ENCODE data around the gene THEMIS2. TPM values are rescaled to one million over a fixed set of nuclear protein-coding genes. Genes with fewer than 3 reads are reported as not detected.
A peak's percentile ranks its signal among the peaks of the same experiment; 100 is the strongest.
"Not testable (repeated sequence)": the region's sequence is repeated elsewhere in the genome, so short reads cannot be mapped to it uniquely, and the experiment has no call there.

Gene THEMIS2
- total and polyA plus RNA-seq, 4 donors: 5.3 to 36.1 (median 26.2) TPM

DNA sequence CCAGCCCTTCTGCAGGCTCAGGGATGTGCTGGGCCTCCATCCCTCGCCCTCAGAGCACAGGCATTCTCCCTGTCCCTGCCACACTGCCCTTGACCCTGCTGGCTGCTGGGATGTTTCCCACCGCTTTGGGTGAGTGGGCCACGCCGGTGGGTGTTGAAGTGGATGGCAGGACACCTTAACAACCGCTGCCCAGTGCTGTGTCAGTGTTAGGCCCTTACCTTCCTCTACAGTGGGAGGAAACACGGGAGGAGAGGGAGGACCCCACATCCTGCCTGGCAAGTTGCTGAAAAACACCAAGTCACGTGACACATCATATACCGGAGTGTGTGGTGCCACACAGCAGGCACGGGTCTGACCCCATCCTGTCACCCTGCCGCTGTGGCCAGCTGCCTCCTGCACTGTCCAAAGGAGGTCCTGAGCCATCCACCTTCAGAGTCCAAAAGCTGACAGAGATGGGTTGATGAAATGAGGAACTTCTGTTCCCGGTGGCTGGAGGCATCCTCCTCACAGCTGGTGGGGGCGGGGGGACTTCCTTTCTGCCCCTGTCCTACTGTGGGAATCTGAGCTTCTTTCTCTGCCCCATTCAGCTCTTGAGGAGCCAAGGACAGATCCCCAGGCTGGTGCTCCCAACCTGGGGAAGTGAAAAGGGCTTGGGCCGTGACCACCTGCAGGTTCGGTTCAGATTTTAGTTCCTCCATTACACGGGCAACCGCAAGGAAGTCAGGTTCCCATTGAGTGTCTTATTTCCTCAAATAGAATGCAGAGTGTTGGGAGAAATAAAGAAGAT, 3.2 kb upstream of the THEMIS2 start:
- 65% methylated on average over 16 of the region's 16 CpGs for WGBS, 2 donors
- no peaks in the 10 kb centered on the region for H3K4me1 ChIP-seq (ENCODE audit: control insufficient read depth in 1 of 2, insufficient read depth in 2 of 2, low read length in 2 of 2)
- no peak overlapping the region for H3K4me3 ChIP-seq (ENCODE audit: low read length in 2 of 2)
- no peaks in the 10 kb centered on the region for H3K27me3 ChIP-seq (ENCODE audit: control insufficient read depth in 1 of 2, insufficient read depth in 2 of 2, low read length in 1 of 2)
- no peaks in the 10 kb centered on the region for H3K9me3 ChIP-seq (ENCODE audit: control insufficient read depth, low read length)
- intact Hi-C loops (cut with DNase I): loop anchor here in 1 of 2 donors (10.0 kb wide), 1 partner anchor 346 kb away; no protein-coding TSS in a partner anchor
- H3K36me3 ChIP-seq (ENCODE audit: control insufficient read depth in 1 of 2, insufficient read depth in 2 of 2, low read length in 1 of 2): no peaks in the 10 kb centered on the region
- H3K27ac ChIP-seq (ENCODE audit: low read depth in 1 of 2, low read length in 2 of 2): no peak overlapping the region
- peak; percentile 37 for ATAC-seq (ENCODE audit: low FRiP score)
- no peak for DNase-seq

DNA sequence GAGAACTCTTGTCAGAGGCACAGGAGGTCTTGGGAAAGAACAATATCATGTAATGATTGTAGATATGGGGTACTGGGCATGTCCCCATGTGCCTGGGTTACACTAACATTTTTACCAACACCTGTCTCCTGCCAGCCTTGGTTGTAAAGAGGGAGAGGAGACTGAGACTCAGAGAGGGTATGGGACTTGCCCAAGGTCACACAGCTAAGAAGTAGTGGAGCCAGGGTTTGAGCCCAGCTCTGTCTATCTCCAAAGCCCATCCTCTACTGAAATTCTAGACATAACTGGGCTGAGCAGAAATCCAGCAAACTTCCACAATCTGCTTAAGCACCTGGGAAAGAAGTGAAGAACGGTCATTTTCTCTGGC, 2.6 kb upstream of the THEMIS2 start:
- Histone ChIP-seq H3K9me3 (ENCODE audit: control insufficient read depth, low read length) (no peaks in the 10 kb centered on the region), H3K4me3 (ENCODE audit: low read length in 2 of 2) (no peak overlapping the region), H3K36me3 (ENCODE audit: control insufficient read depth in 1 of 2, insufficient read depth in 2 of 2, low read length in 1 of 2) (no peaks in the 10 kb centered on the region), H3K27ac (ENCODE audit: low read depth in 1 of 2, low read length in 2 of 2) (no peak overlapping the region), H3K4me1 (ENCODE audit: control insufficient read depth in 1 of 2, insufficient read depth in 2 of 2, low read length in 2 of 2) (no peaks in the 10 kb centered on the region), H3K27me3 (ENCODE audit: control insufficient read depth in 1 of 2, insufficient read depth in 2 of 2, low read length in 1 of 2) (no peaks in the 10 kb centered on the region)
- no peak for ATAC-seq (ENCODE audit: low FRiP score)
- DNase-seq: no peak
- intact Hi-C loops (cut with DNase I): loop anchor here in 1 of 2 donors (10.0 kb wide), 1 partner anchor 345 kb away; no protein-coding TSS in a partner anchor
- 63 to 69% methylated on average over 1 of the region's 1 CpG for WGBS, 2 donors

DNA sequence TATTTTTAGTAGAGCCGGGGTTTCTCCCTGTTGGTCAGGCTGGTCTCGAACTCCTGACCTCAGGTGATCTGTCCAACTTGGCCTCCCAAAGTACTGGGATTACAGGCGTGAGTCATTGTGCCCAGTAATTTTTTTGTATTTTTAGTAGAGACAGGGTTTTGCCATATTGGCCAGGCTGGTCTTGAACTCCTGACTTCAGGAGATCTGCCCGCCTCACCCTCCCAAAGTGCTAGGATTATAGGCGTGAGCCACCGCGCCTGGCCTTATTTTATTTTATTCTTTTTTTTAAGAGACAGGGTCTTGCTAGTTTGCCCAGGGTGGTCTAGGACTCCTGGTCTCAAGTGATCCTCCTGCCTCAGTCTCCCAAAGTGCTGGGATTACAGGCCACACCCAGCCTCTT, 1.3 kb upstream of the THEMIS2 start:
- H3K36me3 ChIP-seq (ENCODE audit: control insufficient read depth in 1 of 2, insufficient read depth in 2 of 2, low read length in 1 of 2); H3K9me3 ChIP-seq (ENCODE audit: control insufficient read depth, low read length); H3K27me3 ChIP-seq (ENCODE audit: control insufficient read depth in 1 of 2, insufficient read depth in 2 of 2, low read length in 1 of 2); intact Hi-C loops (cut with DNase I); H3K4me1 ChIP-seq (ENCODE audit: control insufficient read depth in 1 of 2, insufficient read depth in 2 of 2, low read length in 2 of 2); H3K4me3 ChIP-seq (ENCODE audit: low read length in 2 of 2); H3K27ac ChIP-seq (ENCODE audit: low read depth in 1 of 2, low read length in 2 of 2); ATAC-seq (ENCODE audit: low FRiP score): not testable (repeated sequence)
- peak in 1 of 2 donors; percentile 26 for DNase-seq
- WGBS, 2 donors: 91 to 92% methylated on average over 7 of the region's 7 CpGs

DNA sequence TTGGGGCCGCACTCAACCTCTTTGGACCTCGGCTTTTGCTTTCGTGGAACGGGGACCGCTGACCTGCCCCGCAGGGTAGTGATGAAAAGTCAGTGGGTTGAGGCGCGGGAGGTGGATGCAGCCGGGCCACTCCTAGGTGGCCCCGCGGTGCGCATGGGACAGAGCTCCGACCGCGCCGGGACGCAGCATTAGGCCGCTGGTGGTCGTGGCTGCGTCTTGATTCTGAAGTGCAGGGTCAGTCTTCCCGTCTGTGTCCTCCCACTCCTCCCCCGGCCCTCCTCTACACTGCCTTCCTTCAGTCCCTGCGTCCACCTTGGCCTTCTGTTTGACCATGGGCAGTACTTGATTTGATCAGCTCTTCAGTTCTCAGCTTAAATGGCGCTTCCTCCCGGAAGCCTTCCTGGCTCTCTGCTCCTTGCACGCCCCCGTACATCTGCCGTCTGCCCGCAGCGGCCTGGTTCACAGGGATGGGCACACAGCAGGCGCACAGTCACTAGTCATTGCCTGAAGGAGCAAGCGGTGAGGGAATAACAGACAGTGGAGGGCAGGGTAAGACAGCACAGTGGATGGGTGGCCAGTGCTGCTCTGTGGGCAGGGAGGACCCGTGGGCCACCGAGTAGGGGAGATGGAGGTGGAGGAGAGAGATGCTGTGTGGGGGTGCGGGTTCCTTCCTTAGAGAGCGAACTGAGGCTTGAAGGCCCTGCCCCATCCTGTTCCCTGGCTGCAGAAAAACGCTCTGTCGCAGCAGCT, 633 bp downstream of the THEMIS2 start:
- DNase-seq (no peak), ATAC-seq (ENCODE audit: low FRiP score) (peak; percentile 16)
- no peaks in the 10 kb centered on the region for H3K9me3 ChIP-seq (ENCODE audit: control insufficient read depth, low read length)
- no peaks in the 10 kb centered on the region for H3K4me1 ChIP-seq (ENCODE audit: control insufficient read depth in 1 of 2, insufficient read depth in 2 of 2, low read length in 2 of 2)
- no peaks in the 10 kb centered on the region for H3K27me3 ChIP-seq (ENCODE audit: control insufficient read depth in 1 of 2, insufficient read depth in 2 of 2, low read length in 1 of 2)
- peak overlapping the region; percentile 29 to 37 for H3K4me3 ChIP-seq (ENCODE audit: low read length in 2 of 2)
- intact Hi-C loops (cut with DNase I): no loop called here
- 18 to 20% methylated on average over 38 of the region's 38 CpGs for WGBS, 2 donors
- no peak overlapping the region for H3K27ac ChIP-seq (ENCODE audit: low read depth in 1 of 2, low read length in 2 of 2)
- no peaks in the 10 kb centered on the region for H3K36me3 ChIP-seq (ENCODE audit: control insufficient read depth in 1 of 2, insufficient read depth in 2 of 2, low read length in 1 of 2)

DNA sequence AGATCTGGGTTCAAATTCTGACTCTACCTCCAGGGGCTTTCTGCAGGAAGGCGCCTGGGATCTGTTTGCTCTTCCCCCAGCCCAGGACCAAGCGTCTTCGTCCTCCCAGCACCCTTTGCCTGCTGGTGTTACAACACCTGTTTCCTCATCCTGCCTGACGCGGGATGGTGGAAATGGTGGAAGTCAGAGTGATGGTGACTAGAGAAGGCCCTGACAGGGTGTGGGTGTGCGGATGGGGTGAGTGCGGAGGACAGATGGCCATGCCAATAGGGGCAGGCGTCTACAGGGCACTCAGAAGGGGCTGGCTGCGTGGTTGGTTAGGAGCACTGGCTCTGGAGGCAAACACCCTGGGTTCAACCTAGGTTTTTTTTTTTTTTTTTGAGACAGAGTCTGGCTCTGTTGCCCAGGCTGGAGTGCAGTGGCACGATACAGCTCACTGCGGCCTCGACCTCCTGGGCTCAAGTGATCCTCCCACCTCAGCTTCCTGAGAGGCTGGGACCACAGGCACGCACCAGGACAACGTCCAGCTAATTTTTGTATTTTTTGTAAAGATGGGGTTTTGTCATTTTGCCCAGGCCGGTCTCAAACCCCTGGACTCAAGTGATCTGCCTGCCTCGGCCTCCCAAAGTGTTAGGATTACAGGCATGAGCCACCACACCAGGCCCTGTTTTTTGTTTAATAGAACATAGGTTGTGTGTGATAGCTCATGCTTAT, 1.5 kb downstream of the THEMIS2 start:
- 88% methylated on average over 16 of the region's 16 CpGs for WGBS, 2 donors
- peak; percentile 22 for ATAC-seq (ENCODE audit: low FRiP score)

DNA sequence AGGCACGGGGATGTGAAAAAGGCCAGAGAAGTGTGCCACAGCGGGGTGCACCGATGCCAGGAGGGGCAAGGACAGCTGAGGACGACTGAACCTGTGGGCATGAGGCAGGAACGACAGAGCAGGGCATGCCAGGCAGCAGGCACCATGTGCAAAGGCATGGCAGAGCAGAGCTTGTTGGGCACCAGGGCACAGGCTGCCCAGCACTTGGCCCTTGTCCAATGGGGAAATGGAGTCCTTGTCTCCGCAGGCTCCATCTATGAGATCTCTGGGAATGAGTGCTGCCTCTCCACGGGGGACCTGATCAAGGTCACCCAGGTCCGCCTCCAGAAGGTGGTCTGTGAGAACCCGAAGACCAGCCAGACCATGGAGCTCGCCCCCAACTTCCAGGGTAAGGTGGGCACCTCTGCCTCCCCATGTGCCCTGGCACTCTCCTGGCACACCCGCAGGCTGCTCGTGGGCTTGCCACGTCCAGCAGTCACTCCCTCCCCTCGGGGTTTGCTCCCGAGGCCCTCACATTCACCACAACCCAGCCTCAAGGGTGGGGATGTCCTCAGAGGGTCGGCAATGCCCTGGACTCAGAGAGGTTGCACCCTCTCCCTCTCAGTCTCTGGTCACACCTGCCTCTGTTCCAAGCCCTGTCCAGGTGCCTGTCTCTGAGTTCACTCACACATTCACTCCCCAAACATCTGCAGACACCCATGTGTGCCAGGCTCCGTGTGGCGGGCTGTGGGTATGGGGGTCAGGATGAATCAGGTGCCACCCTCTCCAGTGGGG, 4.2 kb downstream of the THEMIS2 start:
- intact Hi-C loops (cut with DNase I): no loop called here
- DNase-seq (peak in 1 of 2 donors; percentile 62), ATAC-seq (ENCODE audit: low FRiP score) (no peak)
- no peaks in the 10 kb centered on the region for H3K4me1 ChIP-seq (ENCODE audit: control insufficient read depth in 1 of 2, insufficient read depth in 2 of 2, low read length in 2 of 2)
- H3K4me3 ChIP-seq (ENCODE audit: low read length in 2 of 2): no peak overlapping the region
- 85% methylated on average over 18 of the region's 18 CpGs for WGBS, 2 donors
- no peaks in the 10 kb centered on the region for H3K9me3 ChIP-seq (ENCODE audit: control insufficient read depth, low read length)
- no peaks in the 10 kb centered on the region for H3K36me3 ChIP-seq (ENCODE audit: control insufficient read depth in 1 of 2, insufficient read depth in 2 of 2, low read length in 1 of 2)
- H3K27me3 ChIP-seq (ENCODE audit: control insufficient read depth in 1 of 2, insufficient read depth in 2 of 2, low read length in 1 of 2): no peaks in the 10 kb centered on the region
- H3K27ac ChIP-seq (ENCODE audit: low read depth in 1 of 2, low read length in 2 of 2): no peak overlapping the region

More for the DNA sequence above, 1.5 kb downstream of the THEMIS2 start:
- H3K9me3 ChIP-seq (ENCODE audit: control insufficient read depth, low read length): no peaks in the 10 kb centered on the region
- no peaks in the 10 kb centered on the region for H3K27me3 ChIP-seq (ENCODE audit: control insufficient read depth in 1 of 2, insufficient read depth in 2 of 2, low read length in 1 of 2)
- intact Hi-C loops (cut with DNase I): no loop called here
- no peak overlapping the region for H3K4me3 ChIP-seq (ENCODE audit: low read length in 2 of 2)
- no peak for DNase-seq
- H3K4me1 ChIP-seq (ENCODE audit: control insufficient read depth in 1 of 2, insufficient read depth in 2 of 2, low read length in 2 of 2): no peaks in the 10 kb centered on the region
- no peak overlapping the region for H3K27ac ChIP-seq (ENCODE audit: low read depth in 1 of 2, low read length in 2 of 2)
- no peaks in the 10 kb centered on the region for H3K36me3 ChIP-seq (ENCODE audit: control insufficient read depth in 1 of 2, insufficient read depth in 2 of 2, low read length in 1 of 2)

DNA sequence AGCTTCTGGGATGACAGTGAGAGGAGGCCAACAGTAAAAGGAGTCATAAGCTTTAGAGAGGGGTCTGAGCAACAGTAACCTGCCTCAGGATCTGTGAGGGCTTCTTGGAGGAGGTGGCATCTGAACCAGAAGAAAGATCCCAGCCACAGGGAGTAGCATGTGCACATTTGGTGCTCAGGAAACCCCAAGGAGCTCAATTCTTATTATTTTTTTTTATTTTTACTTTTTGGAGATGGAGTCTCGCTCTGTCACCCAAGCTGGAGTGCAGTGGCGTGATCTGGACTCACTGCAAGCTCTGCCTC, 4.7 kb downstream of the THEMIS2 start:
- intact Hi-C loops (cut with DNase I): no loop called here
- Histone ChIP-seq H3K27ac (ENCODE audit: low read depth in 1 of 2, low read length in 2 of 2) (no peak overlapping the region), H3K4me3 (ENCODE audit: low read length in 2 of 2) (no peak overlapping the region), H3K4me1 (ENCODE audit: control insufficient read depth in 1 of 2, insufficient read depth in 2 of 2, low read length in 2 of 2) (no peaks in the 10 kb centered on the region), H3K36me3 (ENCODE audit: control insufficient read depth in 1 of 2, insufficient read depth in 2 of 2, low read length in 1 of 2) (no peaks in the 10 kb centered on the region), H3K27me3 (ENCODE audit: control insufficient read depth in 1 of 2, insufficient read depth in 2 of 2, low read length in 1 of 2) (no peaks in the 10 kb centered on the region), H3K9me3 (ENCODE audit: control insufficient read depth, low read length) (no peaks in the 10 kb centered on the region)
- WGBS, 2 donors: 97 to 98% methylated on average over 2 of the region's 2 CpGs
- no peak for ATAC-seq (ENCODE audit: low FRiP score)
- DNase-seq: no peak

DNA sequence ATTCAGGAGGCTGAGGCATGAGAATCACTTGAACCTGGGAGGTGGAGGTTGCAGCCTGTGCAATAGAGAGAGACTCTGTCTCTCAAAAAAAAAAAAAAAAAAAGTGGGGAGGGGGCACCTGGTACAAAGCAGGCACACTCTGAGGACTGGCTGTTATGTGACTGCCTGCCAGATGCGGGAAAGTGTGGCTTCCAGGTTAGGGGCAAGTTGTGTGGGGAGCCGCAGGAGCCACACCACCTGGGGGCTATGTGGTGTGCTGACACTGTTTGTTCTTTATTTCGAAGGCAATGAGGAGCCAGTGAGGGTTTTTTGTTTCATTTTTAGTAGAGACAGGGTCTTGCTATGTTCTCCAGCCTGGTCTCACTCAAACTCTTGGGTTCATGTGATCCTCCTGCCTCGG, 5.7 kb downstream of the THEMIS2 start:
- H3K4me1 ChIP-seq (ENCODE audit: control insufficient read depth in 1 of 2, insufficient read depth in 2 of 2, low read length in 2 of 2): no peaks in the 10 kb centered on the region
- ATAC-seq (ENCODE audit: low FRiP score) (no peak), DNase-seq (no peak)
- H3K27me3 ChIP-seq (ENCODE audit: control insufficient read depth in 1 of 2, insufficient read depth in 2 of 2, low read length in 1 of 2): no peaks in the 10 kb centered on the region
- H3K9me3 ChIP-seq (ENCODE audit: control insufficient read depth, low read length): no peaks in the 10 kb centered on the region
- H3K27ac ChIP-seq (ENCODE audit: low read depth in 1 of 2, low read length in 2 of 2): no peak overlapping the region
- H3K36me3 ChIP-seq (ENCODE audit: control insufficient read depth in 1 of 2, insufficient read depth in 2 of 2, low read length in 1 of 2): no peaks in the 10 kb centered on the region
- 81 to 87% methylated on average over 4 of the region's 4 CpGs for WGBS, 2 donors
- H3K4me3 ChIP-seq (ENCODE audit: low read length in 2 of 2): no peak overlapping the region
- intact Hi-C loops (cut with DNase I): no loop called here
